Islet precursor cell (in vitro differentiated cells): ENCODE measurements around the gene FBL.
A peak's percentile ranks its signal among the peaks of the same experiment; 100 is the strongest.
"Not testable (repeated sequence)": the region's sequence is repeated elsewhere in the genome, so short reads cannot be mapped to it uniquely, and the experiment has no call there.

Experiments used
- DNase-seq: peaks from one replicate; pipeline ENCODE4 v3.0.0-alpha.2; 2018

The FBL gene

DNA sequence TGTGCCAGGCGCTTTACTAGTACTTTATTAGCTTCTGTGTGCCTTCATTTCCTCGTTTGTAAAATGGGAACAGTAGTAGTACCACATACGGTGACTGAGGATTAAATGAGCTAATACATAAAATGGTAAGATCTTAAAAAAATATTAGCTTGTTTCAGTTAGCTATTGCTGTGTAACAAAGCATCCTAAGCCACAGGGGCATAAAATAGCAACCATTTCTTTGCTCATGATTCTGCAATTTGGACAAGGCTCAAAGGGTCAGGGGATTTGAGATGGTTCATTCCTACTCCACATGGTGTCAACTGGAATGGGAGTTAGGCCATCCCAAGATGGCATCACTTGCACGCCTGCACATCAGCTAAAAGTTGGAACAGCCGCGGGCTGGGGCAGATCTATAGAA lies 25.5 kb downstream of the FBL start:
- DNase-seq, result peak; percentile 15

DNA sequence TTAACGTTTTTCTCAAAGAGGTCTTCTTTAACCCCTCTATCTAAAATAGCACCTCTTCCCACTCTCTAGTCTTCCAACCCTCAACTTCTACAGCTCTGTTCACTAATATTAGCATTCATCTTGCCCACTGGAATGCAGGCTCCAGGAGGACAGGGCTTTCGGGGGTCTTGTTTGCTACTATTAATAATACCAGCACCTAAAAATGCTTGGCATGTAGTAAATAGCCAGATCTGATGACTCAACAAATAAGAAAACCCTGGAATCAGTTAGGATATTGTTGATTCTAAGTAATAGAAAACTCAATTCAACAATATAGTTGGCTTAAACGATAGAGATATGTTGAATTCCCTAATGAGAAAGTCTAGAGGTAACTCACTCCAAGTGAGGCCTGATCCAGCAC lies 26.4 kb downstream of the FBL start:
- no peak for DNase-seq

DNA sequence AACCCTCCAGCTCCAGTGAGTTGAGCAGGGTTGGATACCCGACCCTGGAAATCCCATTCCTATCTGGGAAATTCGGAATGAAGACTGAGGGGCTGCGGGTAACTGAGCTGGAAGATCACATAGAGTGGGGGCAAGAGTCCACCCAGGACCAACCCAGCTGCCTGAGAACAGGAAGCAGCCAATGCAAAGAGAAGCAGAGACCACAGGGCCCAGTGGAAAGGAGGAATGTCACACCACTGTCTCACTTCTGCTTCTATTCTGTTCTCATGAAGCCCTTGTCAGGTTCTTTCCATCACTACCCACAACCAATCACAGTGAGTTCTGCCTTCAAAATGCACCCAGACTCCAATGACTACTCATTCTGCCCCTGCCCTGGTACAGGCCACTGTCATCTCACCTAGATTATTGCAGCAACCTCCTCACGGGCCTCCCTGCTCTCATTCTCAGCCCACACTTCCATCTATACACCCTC lies 27.5 kb downstream of the FBL start:
- DNase-seq, result peak; percentile 34

DNA sequence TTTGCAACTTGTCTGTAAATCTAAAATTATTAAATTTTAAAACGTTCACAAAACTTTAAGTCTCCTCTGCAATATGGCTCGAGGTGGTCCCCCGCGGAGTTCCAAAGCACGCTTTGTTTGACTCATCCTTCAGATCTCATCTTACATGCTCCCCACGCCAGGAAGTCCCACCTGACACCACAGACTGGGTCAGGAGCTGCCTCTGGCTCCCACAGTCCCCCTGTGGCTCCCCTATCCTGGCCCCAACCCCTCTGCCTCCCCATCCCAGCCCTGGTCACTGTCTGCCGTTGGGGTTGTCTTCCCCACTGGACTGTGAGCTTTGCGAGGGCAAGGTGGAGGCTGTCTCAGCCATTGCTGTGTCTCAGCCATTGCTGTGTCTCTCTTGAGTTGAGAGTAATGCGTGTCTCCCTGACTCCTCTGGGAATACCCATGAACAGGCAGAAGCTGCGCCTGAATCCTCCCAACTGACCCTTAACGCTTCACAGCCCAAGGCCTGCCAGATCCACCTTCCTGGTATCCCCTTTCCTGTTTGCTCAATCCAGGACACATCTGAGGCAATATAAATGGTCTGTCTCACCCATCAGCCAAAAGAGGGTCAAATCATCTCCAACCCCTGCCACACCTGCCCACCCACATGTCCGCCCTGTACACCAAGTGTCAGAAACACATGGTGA lies 28.2 kb downstream of the FBL start:
- DNase-seq, result no peak

DNA sequence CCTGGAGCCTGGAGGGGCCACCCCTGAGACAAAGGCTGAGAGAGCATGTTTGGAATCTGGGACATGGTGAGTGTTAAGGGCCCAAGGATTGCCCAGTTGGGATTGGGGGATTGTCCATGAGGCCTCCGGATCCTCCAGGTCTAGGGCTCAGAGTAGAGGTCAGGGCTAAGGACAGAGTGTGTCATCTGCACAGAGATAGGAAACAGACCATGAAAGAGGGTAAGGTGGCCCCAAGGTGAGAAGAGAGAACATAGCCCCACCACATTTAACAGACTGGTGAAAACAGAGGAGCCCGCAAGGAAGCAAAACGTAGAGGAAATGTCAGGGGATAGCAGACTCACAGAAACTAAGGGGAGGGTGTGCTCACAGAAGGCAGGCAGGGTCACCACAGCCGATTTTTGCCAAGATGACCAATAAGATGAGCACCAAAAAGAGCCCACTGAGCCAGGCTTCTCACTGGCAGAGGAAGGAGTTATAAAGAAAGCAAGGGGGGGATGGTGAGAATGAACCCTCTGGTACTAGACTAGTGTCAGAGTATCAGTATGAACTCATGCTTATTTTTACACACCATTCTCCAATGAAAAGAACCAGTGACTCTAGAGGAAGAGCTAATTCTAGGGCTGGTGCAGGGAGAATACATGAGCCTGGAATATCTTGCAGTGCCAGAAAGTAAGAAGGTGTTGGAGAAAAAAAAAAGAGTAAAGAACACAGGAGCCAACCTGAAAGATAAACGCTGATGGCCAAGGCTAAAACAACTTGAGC lies 29.7 kb downstream of the FBL start:
- DNase-seq, result no peak

DNA sequence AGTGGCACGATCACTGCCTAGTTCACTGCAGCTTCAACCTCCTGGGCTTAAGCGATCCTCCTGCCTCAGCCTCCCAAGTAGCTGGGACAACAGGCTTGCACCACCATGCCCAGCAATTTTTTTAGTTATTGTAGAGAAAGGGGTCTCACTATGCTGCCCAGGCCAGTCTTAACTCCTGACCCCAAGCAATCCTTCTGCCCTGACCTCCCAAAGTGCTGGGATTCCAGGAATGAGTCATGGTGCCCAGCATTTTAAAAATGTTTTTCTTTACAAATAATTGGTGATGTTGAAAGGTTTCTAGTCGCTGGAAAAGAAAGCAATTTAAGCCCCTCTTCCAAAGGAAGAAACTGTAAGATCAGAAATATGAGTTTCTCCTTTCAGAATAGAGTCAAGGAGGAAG lies 31.6 kb downstream of the FBL start:
- no peak for DNase-seq

DNA sequence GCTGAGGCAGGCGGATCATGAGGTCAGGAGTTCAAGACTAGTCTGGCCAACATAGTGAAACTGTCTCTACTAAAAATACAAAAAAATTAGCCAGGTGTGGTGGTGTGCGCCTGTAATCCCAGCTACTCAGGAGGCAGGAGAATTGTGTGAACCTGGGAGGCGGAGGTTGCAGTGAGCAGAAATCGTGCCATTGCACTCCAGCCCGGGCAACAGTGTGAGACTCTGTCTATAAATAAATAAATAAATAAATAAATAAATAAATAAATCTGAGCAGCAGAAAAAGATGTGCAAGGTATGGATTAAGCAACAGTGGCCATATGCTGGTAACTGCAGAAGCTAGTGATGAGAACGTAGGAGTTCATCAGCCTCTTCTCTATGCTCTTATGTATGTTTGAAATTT lies 32.1 kb downstream of the FBL start:
- DNase-seq, result not testable (repeated sequence)

DNA sequence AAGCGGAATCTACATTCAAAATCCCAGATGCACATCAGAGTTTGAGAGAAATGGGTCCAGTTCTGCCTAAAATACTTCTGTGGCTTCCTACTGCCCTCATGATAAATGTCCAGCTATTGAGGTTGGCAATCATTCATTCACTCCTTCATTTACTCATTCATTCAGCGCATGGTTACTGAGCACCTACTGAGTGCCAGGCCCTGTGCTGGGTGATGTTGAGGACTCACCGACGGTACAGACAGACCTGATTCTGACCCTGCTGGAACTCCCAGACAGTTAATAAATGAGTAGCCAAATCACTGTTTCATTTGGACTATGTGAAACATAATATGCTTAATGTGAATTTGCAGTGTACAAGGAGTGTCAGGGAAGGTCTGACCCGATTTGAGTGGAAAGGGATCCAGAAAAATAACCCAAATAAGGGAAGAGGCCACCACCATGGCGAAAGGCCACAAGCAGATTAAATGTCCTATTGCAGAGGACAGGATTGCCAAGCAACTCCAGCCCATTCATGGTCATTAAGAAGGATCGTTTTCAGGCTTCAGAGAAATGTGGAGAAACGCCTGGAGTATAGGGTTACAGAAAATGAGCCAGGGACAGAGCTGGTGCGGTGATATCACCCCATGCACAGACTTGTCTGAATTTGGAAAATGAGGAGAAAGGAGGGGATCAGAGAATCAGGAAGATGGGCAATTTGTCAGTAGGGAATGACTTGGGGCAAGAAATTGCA lies 32.8 kb downstream of the FBL start:
- DNase-seq, result no peak

DNA sequence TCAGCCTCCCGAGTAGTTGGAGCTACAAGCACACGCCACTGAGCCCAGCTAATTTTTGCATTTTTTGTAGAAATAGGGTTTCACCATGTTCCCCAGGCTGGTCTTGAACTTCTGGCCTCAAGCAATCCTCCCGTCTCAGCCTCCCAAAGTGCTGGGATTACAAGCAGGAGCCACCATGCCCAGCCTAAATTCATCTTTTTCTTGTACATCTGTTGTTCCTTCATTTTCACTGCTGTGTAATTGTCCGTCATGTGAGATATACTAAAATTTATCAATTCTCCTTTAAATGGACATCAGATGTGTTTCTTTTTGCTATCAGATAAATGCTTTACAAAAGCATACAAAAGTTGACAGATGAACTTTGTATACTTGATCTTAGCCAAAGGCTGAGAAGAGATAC lies 35.1 kb downstream of the FBL start:
- no peak for DNase-seq

DNA sequence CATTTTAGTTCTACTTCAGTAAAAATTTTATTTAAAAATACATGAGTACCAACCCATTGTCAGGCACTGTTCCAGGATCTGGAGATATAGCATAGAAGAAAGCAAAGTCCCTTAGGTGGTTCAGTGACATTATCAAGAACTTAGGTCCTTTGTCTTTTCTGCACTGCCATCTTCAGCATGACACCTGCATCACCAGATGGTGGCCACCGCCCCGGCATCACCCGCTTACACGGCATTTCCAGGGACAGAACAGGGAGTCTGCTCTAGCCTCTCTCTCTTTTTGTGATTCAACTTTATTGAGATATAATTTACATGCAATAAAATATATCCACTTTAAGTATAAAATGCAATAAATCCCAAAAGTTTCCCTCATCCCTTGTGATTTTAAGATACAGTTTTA lies 35.8 kb downstream of the FBL start:
- no peak for DNase-seq

DNA sequence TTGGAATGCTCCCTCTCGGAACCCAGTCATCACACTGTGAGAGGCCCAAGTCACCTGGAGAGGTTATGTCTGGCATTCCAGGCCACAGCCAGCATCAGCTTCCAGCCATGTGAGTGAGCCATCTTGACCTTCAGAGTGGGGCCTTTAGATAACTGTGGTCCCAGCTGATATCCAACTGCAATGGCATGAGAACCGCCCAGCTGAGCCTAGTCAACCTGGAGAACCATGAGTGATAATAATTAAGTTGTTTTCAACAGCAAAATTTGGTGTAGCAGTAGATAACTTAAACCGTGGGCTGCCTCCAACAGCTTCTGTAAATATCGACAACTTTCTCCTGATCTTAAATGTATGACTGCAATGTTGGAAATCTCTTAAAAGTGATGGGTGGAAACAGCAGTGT lies 36.8 kb downstream of the FBL start:
- DNase-seq, result no peak

DNA sequence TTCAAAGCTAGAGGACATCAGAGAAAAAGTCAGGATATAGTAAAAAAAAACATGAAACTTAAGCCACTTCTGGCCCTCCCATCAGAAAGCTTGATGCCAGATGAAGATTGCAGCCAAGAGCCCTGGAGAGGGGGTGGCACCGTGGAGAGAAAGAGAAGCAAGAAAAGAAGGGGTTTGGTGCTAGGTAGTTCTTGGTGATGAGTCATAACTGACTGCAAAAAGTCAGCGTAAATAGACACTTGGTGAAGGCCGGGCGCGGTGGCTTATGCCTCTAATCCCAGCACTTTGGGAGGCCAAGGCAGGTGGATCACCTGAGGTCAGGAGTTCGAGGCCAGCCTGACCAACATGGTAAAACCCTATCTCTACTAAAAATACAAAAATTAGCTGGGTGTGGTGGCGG lies 37.5 kb downstream of the FBL start:
- not testable (repeated sequence) for DNase-seq

DNA sequence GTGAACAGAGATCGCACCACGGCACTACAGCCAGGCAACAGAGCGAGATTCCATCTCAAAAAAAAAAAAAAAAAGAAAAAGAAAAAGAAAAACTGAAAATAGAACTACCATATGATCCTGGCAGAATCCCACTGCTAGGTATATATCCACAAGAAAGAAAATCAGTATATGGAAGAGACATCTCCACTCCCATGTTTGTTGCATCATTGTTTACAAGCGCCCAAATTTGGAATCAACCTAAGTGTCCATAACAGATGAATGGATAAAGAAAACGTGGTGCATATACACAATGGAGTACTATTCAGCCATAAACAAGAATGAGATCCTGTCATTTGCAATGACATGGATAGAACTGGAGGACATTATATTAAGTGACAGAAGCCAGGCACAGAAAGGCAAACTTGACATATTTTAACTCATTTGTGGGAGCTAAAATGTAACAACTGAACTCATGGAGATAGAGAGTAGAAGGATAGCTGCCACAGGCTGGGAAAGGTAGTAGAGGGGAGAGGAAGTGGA lies 38.3 kb downstream of the FBL start:
- no peak for DNase-seq

DNA sequence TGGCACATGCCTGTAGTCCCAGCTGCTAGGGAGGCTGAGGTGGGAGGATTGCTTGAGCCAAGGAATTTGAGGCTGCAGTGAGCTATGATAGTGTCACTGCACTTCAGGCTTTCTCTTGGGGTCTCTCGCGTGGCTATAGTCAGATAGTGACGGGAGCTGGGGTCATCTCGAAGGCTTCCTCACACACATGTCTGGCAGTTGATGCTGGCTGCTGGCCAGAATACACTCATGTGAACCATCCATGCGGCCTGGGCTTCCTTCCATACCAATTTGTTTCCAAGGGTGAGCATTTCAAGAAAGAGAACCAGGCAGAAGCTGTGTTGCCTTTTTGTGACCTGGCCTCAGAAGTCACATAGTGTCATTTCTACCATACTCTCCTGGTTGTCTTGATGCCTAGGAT lies 41.1 kb downstream of the FBL start:
- no peak for DNase-seq

DNA sequence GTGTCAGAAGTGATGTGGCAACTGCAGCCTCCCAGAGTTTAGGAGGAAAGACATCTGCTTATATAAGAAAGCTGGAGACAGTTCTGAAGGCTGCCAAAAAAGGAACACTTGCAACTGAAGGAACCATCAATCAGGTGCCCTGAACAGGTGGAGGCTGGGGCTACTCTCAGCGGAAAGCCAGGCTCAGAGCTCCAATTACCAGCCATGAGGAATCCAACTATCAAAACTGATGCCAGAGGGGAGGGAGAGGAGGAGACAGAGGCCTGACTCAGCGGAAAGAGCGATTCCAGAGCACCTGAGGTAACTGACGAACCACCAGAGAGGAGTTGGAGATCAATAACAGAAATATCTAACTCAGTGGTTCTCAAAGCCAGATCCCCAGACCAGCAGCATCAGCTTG lies 43.2 kb downstream of the FBL start:
- DNase-seq, result no peak

DNA sequence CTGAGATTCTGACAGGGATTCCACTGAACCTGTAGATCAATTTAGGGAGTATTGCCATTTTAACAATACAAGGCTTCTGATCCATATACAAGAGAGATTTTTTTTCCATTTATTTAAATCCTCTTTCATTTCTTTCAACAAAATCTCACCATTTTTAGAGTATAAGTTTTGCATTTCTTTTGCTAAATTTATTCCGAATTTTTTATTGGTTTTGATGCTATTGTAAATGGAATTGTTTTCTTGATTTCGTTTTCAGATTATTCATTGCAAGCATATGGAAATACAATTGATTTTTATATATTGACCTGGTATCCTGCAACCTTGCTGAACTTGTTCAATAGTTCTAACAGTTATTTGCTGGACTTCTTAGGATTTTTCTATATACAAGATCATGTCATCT lies 49.1 kb downstream of the FBL start:
- DNase-seq, result no peak

DNA sequence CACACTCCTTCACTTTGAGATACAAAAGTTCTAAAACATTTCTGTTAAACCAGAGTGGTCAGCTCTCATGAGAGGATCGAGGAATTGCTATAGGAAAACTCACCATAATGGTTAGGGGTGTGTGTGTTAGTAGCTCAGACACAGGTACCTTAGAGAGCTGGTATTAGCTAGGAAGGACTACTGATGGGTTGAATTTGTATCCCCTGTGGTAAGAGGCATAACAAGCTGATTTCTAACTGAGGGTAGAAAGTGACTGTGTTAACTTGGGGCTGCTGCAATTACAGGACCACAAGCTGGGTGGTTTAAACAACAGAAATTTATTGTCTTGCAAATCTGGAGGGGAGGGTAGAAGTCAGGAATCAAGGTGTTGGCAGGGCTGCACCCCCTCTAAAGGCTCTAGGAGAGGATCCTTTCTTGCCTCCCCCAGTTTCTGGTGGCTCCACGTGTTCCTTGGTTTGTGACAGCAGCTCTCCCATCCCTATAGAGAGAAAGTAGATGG lies 50.1 kb downstream of the FBL start:
- DNase-seq, result no peak

DNA sequence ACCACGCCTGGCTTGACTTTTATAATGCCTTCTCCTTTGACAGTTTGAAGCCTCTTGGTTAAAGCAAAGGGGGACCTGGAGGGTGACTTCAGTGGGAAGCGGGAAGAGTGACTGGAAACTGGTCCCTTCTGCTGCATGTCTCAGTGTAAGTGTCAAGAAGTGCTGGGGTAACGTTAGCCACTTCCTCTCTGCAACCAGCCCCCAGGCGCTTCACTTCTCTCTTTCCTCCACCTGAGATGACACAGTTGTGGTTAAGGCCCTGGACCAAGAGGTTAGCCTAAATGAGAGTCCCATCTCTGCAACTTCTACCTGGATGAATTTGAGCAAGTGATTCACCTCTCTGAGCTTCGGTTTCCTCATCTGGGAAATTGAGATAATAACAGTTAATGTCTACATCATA lies 51.2 kb downstream of the FBL start:
- no peak for DNase-seq

DNA sequence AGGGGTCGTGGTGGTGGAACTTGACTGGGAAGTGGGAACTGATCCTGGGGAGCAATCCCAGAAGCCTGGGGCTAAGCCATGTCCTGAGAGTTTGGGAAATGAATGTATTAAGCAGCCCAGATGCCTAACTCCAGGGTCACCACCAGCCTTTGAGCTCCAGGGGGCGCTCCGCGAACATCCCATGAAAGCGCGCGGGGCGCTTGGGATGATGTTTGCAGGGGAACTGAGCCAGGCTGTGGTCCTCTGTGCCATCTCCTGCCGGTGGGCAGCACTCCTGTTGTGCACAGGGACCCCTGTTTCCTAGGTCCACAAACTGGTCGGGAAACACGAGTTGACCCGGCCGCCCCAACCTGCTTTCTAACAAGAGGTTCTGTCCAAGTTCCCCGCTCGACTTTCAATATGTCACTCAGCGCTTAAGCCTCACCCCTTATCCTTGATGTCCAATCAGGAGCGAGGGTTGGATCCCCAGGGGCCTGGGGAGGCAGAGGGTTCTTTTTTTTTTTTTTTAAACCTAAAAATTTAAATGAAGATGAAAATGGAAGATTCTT lies 53.1 kb downstream of the FBL start:
- DNase-seq, result peak; percentile 87

DNA sequence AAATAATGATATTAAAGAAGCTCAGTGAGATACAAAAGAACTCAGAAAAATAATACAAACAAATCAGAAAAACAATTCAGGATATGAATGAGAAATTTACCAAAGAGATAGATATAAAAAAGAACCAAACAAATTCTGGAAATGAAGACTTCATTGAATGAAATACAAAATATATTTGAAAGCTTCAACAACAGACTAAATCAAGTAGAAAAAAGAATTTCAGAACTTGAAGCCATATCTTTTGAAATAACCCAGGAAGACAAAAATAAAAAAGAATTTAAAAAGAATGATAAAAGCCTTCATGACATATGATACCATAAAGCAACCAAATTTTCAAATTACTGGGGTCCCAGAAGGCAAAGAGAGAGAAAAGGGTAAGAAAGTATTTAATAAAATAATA lies 57.9 kb downstream of the FBL start:
- DNase-seq, result no peak
